CD14-positive monocyte (primary cell): Measurements from ENCODE around the gene LMBRD1. TPM values are rescaled to one million over a fixed set of nuclear protein-coding genes. Genes with fewer than 3 reads are reported as not detected.

Experiments
- DNase-seq, 3 donors: peaks; one replicate each; pipeline ENCODE4 v3.0.0-alpha.2; 2011 to 2022
- H2AFZ ChIP-seq: 2 replicates; pipeline ENCODE4 v1.6.0; 2012; ENCODE audit warnings: mild to moderate bottlenecking, low read depth, low read length, inconsistent platforms; ENCODE audit not compliant: insufficient read depth, poor library complexity, severe bottlenecking
- H3K27ac ChIP-seq, 2 donors: 1 replicate in 1 of 2; 2 replicates in 1 of 2; pipeline ENCODE4 v1.5.1; 2012 to 2013; ENCODE audit warnings: low read length in 2 of 2, control low read depth in 1 of 2, inconsistent platforms in 1 of 2, low read depth in 1 of 2, mild to moderate bottlenecking in 1 of 2
- H3K27me3 ChIP-seq, 2 donors: one replicate each; pipeline versions ENCODE4 v1.6.0 to v1.6.1; 2011 to 2013; ENCODE audit warnings: low read length in 2 of 2; ENCODE audit not compliant: control insufficient read depth in 2 of 2, insufficient read depth in 2 of 2
- H3K36me3 ChIP-seq, 2 donors: replicated peaks in 1 of 2; 1 replicate in 1 of 2; 2 replicates in 1 of 2; pipeline versions ENCODE4 v1.5.1 to v1.6.1; 2012 to 2013; ENCODE audit warnings: low read length in 2 of 2, control low read depth in 1 of 2, inconsistent platforms in 1 of 2, mild to moderate bottlenecking in 1 of 2; ENCODE audit not compliant: insufficient read depth in 2 of 2, control insufficient read depth in 1 of 2
- H3K4me1 ChIP-seq, 2 donors: 1 replicate in 1 of 2; 2 replicates in 1 of 2; pipeline versions ENCODE4 v1.5.1 to v1.6.1; 2012 to 2013; ENCODE audit warnings: low read length in 2 of 2, control low read depth in 1 of 2, inconsistent platforms in 1 of 2, mild to moderate bottlenecking in 1 of 2, moderate library complexity in 1 of 2; ENCODE audit not compliant: insufficient read depth in 2 of 2, control insufficient read depth in 1 of 2
- H3K4me2 ChIP-seq: replicated peaks from 2 replicates; pipeline ENCODE3; 2012; ENCODE audit warnings: low read length, moderate library complexity, mild to moderate bottlenecking; ENCODE audit not compliant: poor library complexity, severe bottlenecking; ENCODE audit errors: extremely low read depth
- H3K4me3 ChIP-seq, 3 experiments: fragments of 200-600 bp in 1 of 3; sonication (generic) in 1 of 3; replicated peaks in 1 of 3; 1 replicate in 2 of 3; 2 replicates in 1 of 3; pipeline ENCODE4 v1.5.1; 2011 to 2013; ENCODE audit warnings: low read length in 3 of 3, mild to moderate bottlenecking in 3 of 3, control low read depth in 2 of 3, low read depth in 2 of 3, inconsistent platforms in 1 of 3, moderate library complexity in 1 of 3
- H3K79me2 ChIP-seq: 2 replicates; pipeline ENCODE4 v1.6.0; 2012; ENCODE audit warnings: mild to moderate bottlenecking, control low read depth, inconsistent platforms, low read length, moderate library complexity; ENCODE audit not compliant: insufficient read depth
- H3K9ac ChIP-seq: 2 replicates; pipeline ENCODE4 v1.6.0; 2017; ENCODE audit warnings: low read length, mild to moderate bottlenecking; ENCODE audit not compliant: insufficient read depth, poor library complexity, severe bottlenecking
- H3K9me3 ChIP-seq, 2 donors: replicated peaks in 1 of 2; 1 replicate in 1 of 2; 2 replicates in 1 of 2; pipeline versions ENCODE4 v1.5.1 to v1.6.1; 2012 to 2013; ENCODE audit warnings: low read length in 2 of 2, control low read depth in 1 of 2; ENCODE audit not compliant: control insufficient read depth in 1 of 2, insufficient read depth in 1 of 2
- H4K20me1 ChIP-seq: 2 replicates; pipeline ENCODE4 v1.6.0; 2012; ENCODE audit warnings: mild to moderate bottlenecking, low read length, control low read depth, moderate library complexity; ENCODE audit not compliant: insufficient read depth
- H3K27ac Mint-ChIP-seq, 7 donors: one replicate each; pipeline ENCODE4 v1.8.0; 2020; ENCODE audit warnings: mild to moderate bottlenecking in 7 of 7, mixed read lengths in 7 of 7, moderate library complexity in 6 of 7, inconsistent platforms in 2 of 7
- H3K27me3 Mint-ChIP-seq, 3 donors: one replicate each; pipeline ENCODE4 v1.8.0; 2021 to 2022; ENCODE audit warnings: low read depth in 3 of 3, mild to moderate bottlenecking in 3 of 3, mixed read lengths in 3 of 3, moderate library complexity in 3 of 3, inconsistent platforms in 1 of 3
- H3K36me3 Mint-ChIP-seq, 2 donors: one replicate each; pipeline ENCODE4 v1.8.0; 2020; ENCODE audit warnings: mixed read lengths in 2 of 2, inconsistent platforms in 1 of 2, mild to moderate bottlenecking in 1 of 2
- H3K4me1 Mint-ChIP-seq: one replicate; pipeline ENCODE4 v1.8.0; 2020; ENCODE audit warnings: mild to moderate bottlenecking, mixed read lengths
- H3K4me3 Mint-ChIP-seq, 2 donors: one replicate each; pipeline ENCODE4 v1.8.0; 2020; ENCODE audit warnings: mild to moderate bottlenecking in 2 of 2, mixed read lengths in 2 of 2, moderate library complexity in 1 of 2
- H3K9me3 Mint-ChIP-seq, 7 donors: one replicate each; pipeline ENCODE4 v1.8.0; 2020 to 2022; ENCODE audit warnings: mixed read lengths in 7 of 7, mild to moderate bottlenecking in 6 of 7, moderate library complexity in 6 of 7, inconsistent platforms in 2 of 7
- CTCF ChIP-seq: fragments of 200-600 bp; IDR thresholded peaks from one replicate; pipeline ENCODE4 v1.8.0; 2022; ENCODE audit warnings: antibody characterized with exemption, mild to moderate bottlenecking
- WGBS: methylation state at CpG from one replicate; pipeline ENCODE4 v1.1.5; 2013; ENCODE audit warnings: missing lambda C conversion rate; ENCODE audit not compliant: insufficient coverage; 5-methylcytosine and 5-hydroxymethylcytosine counted together
- intact Hi-C, 2 donors: fragments of 100-400 bp; cut with micrococcal nuclease; formaldehyde crosslinking; loops; one replicate each; pipeline versions ENCODE4 v1.15.0 to v1.15.1; 2023
- polyA plus RNA-seq, 3 donors: library from polyadenylated mRNA; depleted of rRNA in 1 of 3; unstranded in 2 of 3; stranded (reverse) in 1 of 3; fragments of 300-500 nt in 2 of 3; fragments of >200 nt in 1 of 3; fragmentation: Illumina TruSeq in 2 of 3; gene quantifications; 1 replicate in 2 of 3; 2 replicates in 1 of 3; pipeline ENCODE4 v1.2.3, GENCODE V29; 2012 to 2021

Gene LMBRD1
- polyA plus RNA-seq, 3 donors: 24.7 to 71.6 (median 64.2) TPM

DNA sequence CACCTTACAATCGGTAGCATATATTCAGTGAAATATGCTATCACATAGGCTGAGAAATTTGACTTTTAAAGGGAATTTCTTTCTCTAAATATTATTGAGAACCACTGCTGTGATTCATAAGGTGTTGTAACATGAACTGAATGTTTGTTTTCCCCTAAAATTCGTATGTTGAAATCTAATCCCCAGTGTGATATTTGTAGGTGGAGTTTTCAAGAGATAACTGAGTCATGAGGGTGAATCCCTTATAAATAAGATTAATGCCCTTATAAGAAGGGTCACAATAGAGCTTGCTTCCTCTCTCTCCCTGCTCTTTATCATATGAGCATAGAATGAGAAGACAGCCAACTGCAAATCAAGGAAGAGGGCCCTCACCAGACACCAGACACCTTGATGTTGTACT, 64.8 kb downstream of the LMBRD1 start:
- H3K9me3 Mint-ChIP-seq: peaks cover 0 to 1% (median 0%) of the 10 kb centered on the region in 7 donors
- Histone ChIP-seq H3K36me3 (peaks cover 8 to 28% of the 10 kb centered on the region in 2 donors), H3K27me3 (no peaks in the 10 kb centered on the region), H4K20me1 (no peaks in the 10 kb centered on the region), H3K4me1 (no peaks in the 10 kb centered on the region), H3K9ac (no peak overlapping the region), H3K79me2 (no peaks in the 10 kb centered on the region), H2AFZ (no peak overlapping the region), H3K4me3 (no peak overlapping the region), H3K4me2 (no peak overlapping the region), H3K27ac (no peak overlapping the region), H3K9me3 (no peaks in the 10 kb centered on the region)
- peaks cover 19 to 31% of the 10 kb centered on the region in 2 donors for H3K36me3 Mint-ChIP-seq
- no peaks in the 10 kb centered on the region for H3K27me3 Mint-ChIP-seq
- TF ChIP-seq CTCF: no peak
- no peak for DNase-seq
- WGBS: no CpG with 5 or more reads among the region's 2 CpGs
- intact Hi-C loops: no loop called here
- no peak overlapping the region for H3K4me3 Mint-ChIP-seq
- H3K4me1 Mint-ChIP-seq: no peaks in the 10 kb centered on the region
- H3K27ac Mint-ChIP-seq: no peak overlapping the region

DNA sequence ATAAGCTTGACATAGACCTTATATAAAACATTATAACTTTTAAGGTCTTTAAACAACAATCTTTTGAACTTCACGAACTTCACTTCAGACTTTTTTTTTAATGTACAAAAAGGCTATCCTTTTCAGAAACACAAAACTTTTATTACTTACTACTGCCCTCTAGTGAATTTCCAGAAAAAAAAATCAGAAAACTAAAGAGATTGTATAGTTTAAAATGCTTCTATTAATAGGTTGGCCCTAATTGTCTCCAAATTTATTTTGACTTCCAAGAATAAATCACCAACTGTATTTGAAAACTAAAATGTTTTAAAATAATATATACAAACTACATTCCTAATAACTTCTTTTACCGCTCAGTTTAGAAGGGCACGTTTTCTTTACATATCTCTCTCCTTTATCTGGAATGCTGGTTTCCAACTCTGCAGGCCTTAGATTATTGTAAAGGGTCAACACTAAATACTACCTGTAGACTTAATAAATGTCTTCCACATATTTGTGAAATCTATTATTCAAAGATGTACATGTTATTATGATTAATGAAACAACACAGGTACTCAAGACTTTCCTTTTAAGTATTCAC, 66.8 kb downstream of the LMBRD1 start:
- no peak overlapping the region for H3K27ac Mint-ChIP-seq

More for the DNA sequence above, 66.8 kb downstream of the LMBRD1 start:
- peaks cover 2 to 11% (median 9%) of the 10 kb centered on the region in 7 donors for H3K9me3 Mint-ChIP-seq
- Histone ChIP-seq H3K36me3 (peaks cover 5 to 17% of the 10 kb centered on the region in 2 donors), H2AFZ (no peak overlapping the region), H3K27me3 (no peaks in the 10 kb centered on the region), H3K27ac (no peak overlapping the region), H3K4me3 (no peak overlapping the region), H3K9ac (no peak overlapping the region), H3K9me3 (peaks cover 0 to 5% of the 10 kb centered on the region in 2 donors), H3K4me1 (no peaks in the 10 kb centered on the region), H4K20me1 (peaks cover 7% of the 10 kb centered on the region), H3K4me2 (no peak overlapping the region), H3K79me2 (no peaks in the 10 kb centered on the region)
- H3K4me3 Mint-ChIP-seq: no peak overlapping the region
- no peak for DNase-seq
- TF ChIP-seq CTCF: peak; percentile 40
- no CpG with 5 or more reads among the region's 3 CpGs for WGBS
- no peaks in the 10 kb centered on the region for H3K4me1 Mint-ChIP-seq
- intact Hi-C loops: no loop called here
- no peaks in the 10 kb centered on the region for H3K27me3 Mint-ChIP-seq
- peaks cover 21 to 32% of the 10 kb centered on the region in 2 donors for H3K36me3 Mint-ChIP-seq
